OCI-LY3 (cell line): Measurements from ENCODE around the gene PLCE1.

Source experiments
- H2AFZ ChIP-seq: fragments of 200-600, 300-600 bp; shearing (Covaris generic); 2 replicates; pipeline ENCODE4 v1.6.0; 2014; ENCODE audit warnings: antibody characterized with exemption, low read depth, low read length
- H3K27ac ChIP-seq: fragments of 200-600, 300-600 bp; sonication (generic); 2 replicates; pipeline ENCODE4 v1.5.1; 2014; ENCODE audit warnings: mild to moderate bottlenecking, low read length, moderate library complexity, mixed read lengths
- H3K27me3 ChIP-seq: fragments of 200-600, 300-600 bp; sonication (generic); 2 replicates; pipeline ENCODE4 v1.6.1; 2014; ENCODE audit warnings: low read depth, low read length, mixed read lengths
- H3K36me3 ChIP-seq: fragments of 200-600, 300-600 bp; sonication (generic); replicated peaks from 2 replicates; pipeline ENCODE3; 2014; ENCODE audit warnings: low read depth, low read length, mixed read lengths
- H3K4me1 ChIP-seq: fragments of 300-600, 200-600 bp; sonication (generic); 2 replicates; pipeline ENCODE4 v1.6.1; 2014; ENCODE audit warnings: low read length, mixed read lengths
- H3K4me2 ChIP-seq: fragments of 200-600, 300-600 bp; sonication (generic); 2 replicates; pipeline ENCODE4 v1.6.1; 2014; ENCODE audit warnings: low read length, mixed read lengths
- H3K4me3 ChIP-seq: fragments of 300-600, 200-600 bp; sonication (generic); 2 replicates; pipeline ENCODE4 v1.5.1; 2014; ENCODE audit warnings: antibody characterized with exemption, mild to moderate bottlenecking, low read length, moderate library complexity
- H3K79me2 ChIP-seq: fragments of 300-600, 200-600 bp; shearing (Covaris generic); 2 replicates; pipeline ENCODE4 v1.6.1; 2014; ENCODE audit warnings: mild to moderate bottlenecking, low read length, mixed read lengths
- H3K9ac ChIP-seq: fragments of 300-600, 200-600 bp; shearing (Covaris generic); 2 replicates; pipeline ENCODE4 v1.6.0; 2014; ENCODE audit warnings: mild to moderate bottlenecking, low read length, moderate library complexity
- H3K9me3 ChIP-seq: fragments of 200-600, 300-600 bp; shearing (Covaris generic); 2 replicates; pipeline ENCODE4 v1.6.1; 2014; ENCODE audit warnings: low read length, mixed read lengths; ENCODE audit not compliant: insufficient read depth
- H4K20me1 ChIP-seq: fragments of 200-600, 300-600 bp; sonication (generic); 2 replicates; pipeline ENCODE4 v1.6.1; 2016; ENCODE audit warnings: low read length, mixed read lengths; ENCODE audit not compliant: insufficient read depth
- EZH2phosphoT487 ChIP-seq: fragments of 200-600 bp; shearing (Covaris generic); IDR thresholded peaks from 2 replicates; pipeline ENCODE4 v1.6.1; 2018; ENCODE audit warnings: antibody characterized with exemption, mixed run types, low read depth
- TF ChIP-seq, protein P1 (sequence below): fragments of 200-600, 300-600 bp; sonication (generic); IDR thresholded peaks from 2 replicates; pipeline ENCODE4 v1.5.1; 2014; ENCODE audit warnings: antibody characterized with exemption, low read length, low read depth

Gene PLCE1

DNA sequence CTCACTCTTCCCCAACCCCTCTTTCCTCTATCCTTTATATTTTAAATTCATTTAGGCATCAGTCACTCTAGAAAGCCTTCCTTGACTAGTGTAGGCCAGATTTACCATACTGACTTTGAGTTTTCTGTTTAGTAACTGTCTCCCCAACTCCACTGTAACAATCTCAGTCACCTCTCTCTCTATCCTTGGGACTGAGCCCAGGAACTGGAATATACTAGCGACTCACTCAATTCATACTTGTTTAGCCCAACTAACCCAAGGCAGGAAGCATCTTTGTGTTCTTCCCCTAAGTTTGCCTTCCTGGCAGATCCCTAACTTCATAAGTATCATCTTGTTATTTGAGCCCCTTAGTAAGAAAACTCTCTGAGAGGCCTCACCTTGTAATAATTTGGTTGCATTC lies 19.1 kb downstream of the PLCE1 start:
- Histone ChIP-seq H3K36me3 (no peaks in the 10 kb centered on the region), H3K4me2 (no peak overlapping the region), H4K20me1 (no peaks in the 10 kb centered on the region), H3K27me3 (no peaks in the 10 kb centered on the region), H3K9ac (no peak overlapping the region), H3K4me3 (no peak overlapping the region), H3K4me1 (no peaks in the 10 kb centered on the region), H3K9me3 (no peaks in the 10 kb centered on the region), H3K79me2 (no peaks in the 10 kb centered on the region), H3K27ac (no peak overlapping the region), H2AFZ (no peak overlapping the region)
- no peak for TF ChIP-seq EZH2phosphoT487
- TF ChIP-seq, protein P1, sequence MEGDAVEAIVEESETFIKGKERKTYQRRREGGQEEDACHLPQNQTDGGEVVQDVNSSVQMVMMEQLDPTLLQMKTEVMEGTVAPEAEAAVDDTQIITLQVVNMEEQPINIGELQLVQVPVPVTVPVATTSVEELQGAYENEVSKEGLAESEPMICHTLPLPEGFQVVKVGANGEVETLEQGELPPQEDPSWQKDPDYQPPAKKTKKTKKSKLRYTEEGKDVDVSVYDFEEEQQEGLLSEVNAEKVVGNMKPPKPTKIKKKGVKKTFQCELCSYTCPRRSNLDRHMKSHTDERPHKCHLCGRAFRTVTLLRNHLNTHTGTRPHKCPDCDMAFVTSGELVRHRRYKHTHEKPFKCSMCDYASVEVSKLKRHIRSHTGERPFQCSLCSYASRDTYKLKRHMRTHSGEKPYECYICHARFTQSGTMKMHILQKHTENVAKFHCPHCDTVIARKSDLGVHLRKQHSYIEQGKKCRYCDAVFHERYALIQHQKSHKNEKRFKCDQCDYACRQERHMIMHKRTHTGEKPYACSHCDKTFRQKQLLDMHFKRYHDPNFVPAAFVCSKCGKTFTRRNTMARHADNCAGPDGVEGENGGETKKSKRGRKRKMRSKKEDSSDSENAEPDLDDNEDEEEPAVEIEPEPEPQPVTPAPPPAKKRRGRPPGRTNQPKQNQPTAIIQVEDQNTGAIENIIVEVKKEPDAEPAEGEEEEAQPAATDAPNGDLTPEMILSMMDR: no peak

DNA sequence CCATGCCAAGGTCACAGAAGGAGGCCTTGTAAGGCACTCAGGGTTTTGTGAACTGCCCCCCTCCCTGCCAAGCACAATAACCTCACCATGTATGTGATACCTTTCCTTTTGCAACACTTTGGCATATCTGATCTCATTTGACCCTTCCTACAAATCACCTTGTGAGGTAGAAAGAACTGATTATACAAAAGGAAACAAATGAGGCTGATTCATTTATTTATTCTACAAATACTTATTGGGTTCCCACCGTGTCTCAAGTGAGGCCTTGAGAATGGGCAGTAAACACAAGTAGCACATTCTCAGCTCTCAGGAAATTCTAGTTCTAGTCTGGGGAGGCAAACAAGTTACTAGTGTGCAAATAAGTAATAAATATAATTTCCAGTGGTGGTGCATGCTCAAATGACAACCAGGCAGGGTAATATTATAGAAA lies 19.6 kb downstream of the PLCE1 start:
- TF ChIP-seq EZH2phosphoT487: no peak
- TF ChIP-seq, protein P1: no peak
- Histone ChIP-seq H3K9me3 (no peaks in the 10 kb centered on the region), H3K27ac (no peak overlapping the region), H3K79me2 (no peaks in the 10 kb centered on the region), H2AFZ (no peak overlapping the region), H3K4me1 (no peaks in the 10 kb centered on the region), H3K36me3 (no peaks in the 10 kb centered on the region), H4K20me1 (no peaks in the 10 kb centered on the region), H3K27me3 (no peaks in the 10 kb centered on the region), H3K9ac (no peak overlapping the region), H3K4me2 (no peak overlapping the region), H3K4me3 (no peak overlapping the region)

- Histone ChIP-seq H3K9me3 (no peaks in the 10 kb centered on the region), H3K36me3 (no peaks in the 10 kb centered on the region), H3K9ac (no peak overlapping the region), H4K20me1 (no peaks in the 10 kb centered on the region), H3K27me3 (no peaks in the 10 kb centered on the region), H3K4me3 (no peak overlapping the region), H3K27ac (no peak overlapping the region), H3K4me1 (no peaks in the 10 kb centered on the region), H3K79me2 (no peaks in the 10 kb centered on the region), H2AFZ (no peak overlapping the region), H3K4me2 (no peak overlapping the region)
- TF ChIP-seq, protein P1: no peak
- no peak for TF ChIP-seq EZH2phosphoT487
Measured at GRCh38 chr10:94014304-94014703, 20.6 kb downstream of the PLCE1 start.

GRCh38 chr10:94016727-94017714 lies 23.3 kb downstream of the PLCE1 start:
- no peaks in the 10 kb centered on the region for H3K36me3 ChIP-seq
- H2AFZ ChIP-seq: no peak overlapping the region
- H3K9me3 ChIP-seq: no peaks in the 10 kb centered on the region
- H3K27me3 ChIP-seq: no peaks in the 10 kb centered on the region
- H3K9ac ChIP-seq: no peak overlapping the region
- no peaks in the 10 kb centered on the region for H4K20me1 ChIP-seq
- no peak overlapping the region for H3K4me3 ChIP-seq
- H3K27ac ChIP-seq: no peak overlapping the region
- TF ChIP-seq, protein P1: no peak
- no peak for TF ChIP-seq EZH2phosphoT487
- no peaks in the 10 kb centered on the region for H3K79me2 ChIP-seq
- no peaks in the 10 kb centered on the region for H3K4me1 ChIP-seq
- H3K4me2 ChIP-seq: no peak overlapping the region
